PC-3 (cell line): ENCODE results near the gene POLE3.

ENCODE experiments used
- CTCF ChIP-seq: fragments of 300-600 bp; sonication (generic); conservative IDR thresholded peaks from 2 replicates; pipeline ENCODE4 v1.5.1; 2017; ENCODE audit warnings: antibody characterized with exemption, low read depth, mild to moderate bottlenecking, low read length
- EZH2 ChIP-seq: fragments of 300-600 bp; sonication (generic); IDR thresholded peaks from one replicate; pipeline ENCODE4 v1.6.1; 2017; ENCODE audit warnings: antibody characterized with exemption, mild to moderate bottlenecking, low read length; ENCODE audit not compliant: unreplicated experiment

- TF ChIP-seq CTCF: no peak
- no peak for TF ChIP-seq EZH2
Measured at GRCh38 chr9:113428062-113428615, 17.7 kb upstream of the POLE3 start.
